ENCODE measurements around the gene HLA-A.

DNA sequence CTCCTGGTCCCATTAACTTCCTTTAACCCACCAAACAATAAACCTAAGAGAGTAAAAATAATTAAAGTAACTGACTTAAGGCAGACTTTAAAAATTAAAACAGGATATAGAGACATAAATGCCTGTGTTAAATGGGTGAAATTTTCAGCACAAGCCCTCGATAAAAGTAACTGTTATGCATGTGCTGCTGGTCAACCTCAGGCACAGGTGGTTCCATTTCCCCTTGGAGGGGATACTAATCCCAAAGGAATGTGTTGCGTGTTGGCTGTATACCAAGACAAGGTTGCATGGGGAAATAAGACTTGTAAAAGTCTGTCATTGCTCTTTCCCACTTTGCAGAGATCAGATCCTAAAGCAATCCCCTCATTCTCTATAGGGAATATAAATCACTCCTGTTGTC is 25.8 kb downstream of the HLA-A start:
- TF ChIP-seq POLR2A (IDR thresholded peaks at IDR 0.05; ENCODE audit: low read depth) (no peak), CTCF (IDR thresholded peaks at IDR 0.05) (no peak), POLR2AphosphoS5 (IDR thresholded peaks at IDR 0.05) (no peak)

All from esophagus muscularis mucosa (tissue), 3 donors.